NOMO-1 (cell line): Measurements from ENCODE around the gene DRAP1.

Source experiments
- DNase-seq, 2 experiments: peaks; one replicate each; lab custom pipeline; 2025; ENCODE audit not compliant: unreplicated experiment in 2 of 2; lab: John Stamatoyannopoulos, UW

Gene DRAP1, protein sequence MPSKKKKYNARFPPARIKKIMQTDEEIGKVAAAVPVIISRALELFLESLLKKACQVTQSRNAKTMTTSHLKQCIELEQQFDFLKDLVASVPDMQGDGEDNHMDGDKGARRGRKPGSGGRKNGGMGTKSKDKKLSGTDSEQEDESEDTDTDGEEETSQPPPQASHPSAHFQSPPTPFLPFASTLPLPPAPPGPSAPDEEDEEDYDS

DNA sequence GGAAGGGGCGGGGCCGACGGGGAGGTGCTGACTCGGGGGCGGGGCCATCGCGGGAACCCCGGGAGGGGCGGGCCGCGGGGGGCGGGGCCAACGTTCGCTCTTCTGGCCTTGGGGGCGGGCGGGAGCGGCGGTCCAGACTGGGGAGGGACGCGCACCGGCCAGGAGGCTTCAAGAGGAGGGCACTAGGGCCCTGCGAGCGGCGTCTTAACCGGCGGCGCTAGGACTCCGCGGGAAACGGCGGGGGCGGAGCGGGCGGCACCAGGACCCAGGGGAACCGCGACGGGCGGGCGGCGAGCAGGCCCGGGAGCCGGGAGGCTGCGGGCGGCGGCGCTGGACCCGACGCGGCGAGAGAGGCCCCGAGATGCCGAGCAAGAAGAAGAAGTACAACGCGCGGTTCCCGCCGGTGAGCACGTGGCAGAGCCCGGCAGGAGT is at the start of gene DRAP1:
TSS of gene DRAP1 (plus strand) at position 286 of the 432 bp plus-strand sequence. CDS start at position 362, 76 bp downstream.
- peak; percentile 95 to 99 for DNase-seq

DNA sequence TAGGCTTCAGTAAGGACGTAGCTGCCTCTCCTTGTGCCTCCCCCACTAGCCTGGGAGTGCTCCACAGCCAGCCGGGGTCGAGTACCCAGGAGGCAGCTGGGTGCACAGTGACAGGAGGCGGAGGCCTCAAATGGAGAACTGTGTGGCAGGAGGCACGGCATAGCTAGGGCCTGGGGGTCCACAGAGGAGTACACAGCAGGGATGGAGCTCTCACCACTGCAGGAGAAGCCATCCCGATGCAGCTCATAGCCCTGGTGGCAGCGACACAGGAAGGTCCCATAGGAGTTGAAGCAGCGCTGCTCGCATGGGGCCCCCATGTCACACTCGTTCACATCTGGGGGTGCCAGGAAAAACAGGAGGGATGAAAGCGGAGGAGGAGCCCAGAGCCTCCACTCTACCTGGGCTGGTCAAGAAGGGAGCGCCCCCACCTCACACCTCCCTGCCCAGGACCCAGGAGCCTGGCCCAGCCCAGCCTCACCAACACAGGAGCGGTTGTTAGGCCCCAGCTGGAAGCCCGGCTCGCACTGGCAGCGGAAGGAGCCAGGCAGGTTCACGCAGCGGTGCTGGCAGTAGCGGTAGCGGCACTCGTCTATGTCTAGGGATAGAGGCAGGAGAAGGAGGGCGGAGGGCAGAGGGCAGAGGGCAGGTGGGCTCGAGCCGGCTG is 49.5 kb upstream of the DRAP1 start:
- DNase-seq, result no peak

DNA sequence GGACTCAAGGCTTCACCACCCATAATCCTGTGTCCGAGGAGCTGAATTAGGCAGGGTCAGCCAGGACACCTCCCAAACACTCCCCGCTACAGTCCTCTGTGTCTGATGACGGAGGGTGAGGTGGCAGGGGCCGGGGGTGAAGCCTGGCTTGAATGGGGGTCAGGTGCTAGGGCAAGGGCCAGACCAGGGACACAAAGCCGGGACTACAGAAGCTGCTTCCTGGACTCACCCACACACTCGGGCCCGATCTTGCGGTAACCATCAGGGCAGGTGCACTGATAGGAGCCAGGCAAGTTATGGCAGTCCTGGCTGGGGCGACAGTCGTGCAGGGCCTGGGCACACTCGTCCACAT is 48.9 kb upstream of the DRAP1 start:
- DNase-seq, result no peak

DNA sequence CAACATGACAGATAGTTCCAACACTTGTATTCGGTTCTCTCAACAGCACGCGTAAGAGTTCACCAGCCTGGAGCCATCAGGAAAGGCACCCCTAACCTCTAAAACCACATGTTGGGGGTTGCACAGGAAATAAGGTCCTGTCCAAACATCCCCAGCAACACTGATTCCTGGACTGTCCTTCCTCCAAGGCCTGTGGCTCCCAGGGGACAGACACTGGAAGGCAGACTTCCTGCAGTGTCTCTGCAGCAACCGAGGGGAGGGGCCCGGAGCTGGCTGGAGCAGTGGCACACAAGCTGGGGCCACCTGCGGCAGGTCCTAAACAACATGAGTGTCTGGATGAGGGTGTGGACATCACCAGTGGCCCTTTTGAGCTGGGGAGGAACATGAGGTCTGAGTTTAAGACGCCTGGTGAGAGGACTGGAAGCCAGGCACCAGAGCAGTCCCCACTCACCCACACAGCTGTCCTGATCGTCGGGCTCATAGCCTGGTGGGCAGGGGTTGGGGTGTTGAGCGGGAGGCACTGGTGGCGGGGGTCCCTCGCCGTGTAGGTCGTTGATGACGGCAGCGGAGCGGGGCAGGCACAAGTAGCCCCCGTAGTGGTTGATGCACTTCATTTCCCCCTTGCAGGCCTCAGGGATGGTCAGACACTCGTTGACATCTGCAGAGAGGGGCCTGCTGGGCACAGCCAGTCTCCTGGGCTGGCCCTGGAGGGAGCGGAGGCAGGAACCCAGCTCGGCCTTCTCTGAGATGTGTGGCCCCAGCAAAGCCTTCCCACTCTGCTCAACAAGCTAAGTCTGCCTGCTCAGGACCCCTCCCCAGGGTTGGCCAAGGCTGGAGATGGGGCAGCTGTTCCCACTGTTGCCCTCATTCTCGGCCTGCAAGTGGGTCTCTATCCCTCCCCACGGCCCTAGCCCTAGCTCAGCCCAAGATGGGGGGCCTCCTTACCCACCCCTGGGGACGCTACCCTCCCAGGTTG is 48.2 kb upstream of the DRAP1 start:
- no peak for DNase-seq

DNA sequence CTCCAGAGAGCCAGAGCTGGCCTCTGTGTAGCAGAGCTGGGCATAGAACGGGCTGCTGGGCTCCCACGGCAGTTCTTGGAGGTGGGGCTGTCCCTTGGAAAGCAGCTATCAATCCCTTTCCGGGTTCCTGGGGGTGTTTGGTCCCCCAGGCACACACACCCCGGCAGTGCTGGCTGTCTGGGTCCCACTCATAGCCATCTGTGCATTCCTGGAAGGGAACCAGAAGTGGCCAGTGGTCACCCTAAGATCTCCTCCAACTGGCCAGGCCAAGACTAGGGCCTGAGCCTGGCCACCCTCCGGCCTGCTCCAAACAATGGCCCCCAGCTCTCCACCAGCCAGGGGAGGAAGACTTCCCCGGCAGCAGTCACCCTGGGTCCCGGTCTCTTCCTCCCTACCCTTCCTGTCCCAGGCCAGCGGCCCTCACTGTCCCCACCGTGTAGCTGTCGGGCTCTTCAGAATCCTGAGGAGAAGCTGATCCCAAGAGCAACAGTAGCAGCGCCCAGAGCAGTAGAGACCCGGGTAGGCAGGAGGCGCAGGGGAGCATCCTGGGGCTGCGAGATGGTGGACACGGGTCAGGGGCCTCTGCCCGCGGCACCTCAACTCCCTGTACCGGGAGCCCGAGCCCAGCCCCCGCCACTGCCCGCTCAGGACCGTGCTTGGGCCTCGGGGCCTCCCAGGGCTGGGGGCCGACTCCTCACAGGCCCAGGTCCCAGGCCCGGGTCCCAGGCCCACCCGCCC is 47.2 kb upstream of the DRAP1 start:
- no peak for DNase-seq

DNA sequence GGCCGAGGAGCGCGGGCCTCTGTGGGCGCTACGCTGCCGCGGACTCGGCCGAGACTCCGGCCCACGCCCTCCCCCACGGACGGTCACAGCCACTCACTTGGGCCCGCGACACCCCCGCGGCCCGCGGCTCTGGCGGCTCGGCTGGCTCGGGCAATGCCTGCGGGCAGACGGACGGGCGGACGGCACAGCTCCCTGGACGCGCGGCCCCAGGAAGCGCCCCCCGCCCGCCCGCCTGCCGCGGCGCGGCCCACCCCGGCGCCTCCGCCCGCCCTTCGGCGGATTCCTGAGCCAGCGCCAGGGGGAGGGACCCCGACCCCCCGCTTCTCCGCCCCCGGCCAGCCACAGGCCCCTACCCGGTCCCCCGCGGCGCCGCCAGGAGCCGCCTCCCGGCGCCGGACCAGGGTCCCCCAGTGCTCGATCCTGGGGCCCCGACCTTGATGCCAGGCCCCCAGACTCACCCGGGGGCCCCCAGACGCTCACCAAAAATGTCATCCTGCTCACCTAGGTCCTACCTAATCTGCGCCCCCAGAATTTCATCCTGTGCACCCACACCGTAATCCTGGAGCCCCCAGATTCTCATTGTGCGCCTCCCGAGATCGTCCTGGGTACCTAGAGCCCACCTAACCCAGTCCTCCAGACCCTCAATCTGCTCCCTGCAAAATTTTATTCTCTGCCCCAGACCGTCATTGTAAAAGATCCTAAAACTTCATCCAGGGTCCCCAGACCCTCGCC is 46.5 kb upstream of the DRAP1 start, which contains the start of gene EFEMP2:
TSS of gene EFEMP2 (minus strand) at position 215 of the 732 bp plus-strand sequence. CDS start 446 bp downstream, outside the sequence.
- no peak for DNase-seq

DNA sequence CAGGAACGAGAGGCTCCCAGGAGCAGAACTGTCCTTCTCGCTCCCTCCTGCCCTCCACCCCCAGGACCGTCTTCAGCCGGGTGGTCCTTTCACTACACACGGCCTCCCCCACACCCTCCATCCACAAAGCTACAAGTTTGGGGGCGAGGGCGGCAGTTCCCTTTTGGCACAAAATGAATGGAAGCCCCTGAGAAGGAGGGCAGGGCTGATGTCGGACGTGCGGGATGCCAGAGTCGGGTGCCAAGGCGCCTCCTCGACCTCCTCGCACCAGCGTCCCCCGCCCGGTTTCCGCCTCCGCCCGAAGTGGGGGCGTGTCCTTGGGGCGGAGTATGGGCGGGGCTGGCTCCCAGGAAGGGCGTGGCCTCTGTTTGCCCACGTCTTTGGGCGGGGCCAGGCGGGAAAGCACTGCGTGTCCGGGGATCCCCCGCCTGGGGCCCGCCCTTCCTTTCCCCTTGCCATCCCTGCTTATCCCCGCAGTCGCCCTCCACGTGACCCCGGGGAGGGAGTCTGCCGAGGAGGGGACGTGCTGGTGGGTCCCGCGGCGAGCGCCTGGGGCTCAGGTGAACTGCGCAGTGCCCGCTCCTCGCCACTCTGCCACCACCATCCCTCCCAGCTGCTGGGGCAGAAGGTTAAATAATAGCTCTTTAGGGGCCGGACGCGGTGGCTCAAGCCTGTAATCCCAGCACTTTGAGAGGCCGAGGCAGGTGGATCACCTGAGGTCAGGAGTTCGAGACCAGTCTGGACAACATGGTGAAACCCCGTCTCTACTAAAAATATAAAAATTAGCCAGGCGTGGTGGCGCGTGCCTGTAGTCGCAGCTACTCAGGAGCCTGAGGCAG is 45.7 kb upstream of the DRAP1 start:
- DNase-seq, result peak; percentile 80 to 83

DNA sequence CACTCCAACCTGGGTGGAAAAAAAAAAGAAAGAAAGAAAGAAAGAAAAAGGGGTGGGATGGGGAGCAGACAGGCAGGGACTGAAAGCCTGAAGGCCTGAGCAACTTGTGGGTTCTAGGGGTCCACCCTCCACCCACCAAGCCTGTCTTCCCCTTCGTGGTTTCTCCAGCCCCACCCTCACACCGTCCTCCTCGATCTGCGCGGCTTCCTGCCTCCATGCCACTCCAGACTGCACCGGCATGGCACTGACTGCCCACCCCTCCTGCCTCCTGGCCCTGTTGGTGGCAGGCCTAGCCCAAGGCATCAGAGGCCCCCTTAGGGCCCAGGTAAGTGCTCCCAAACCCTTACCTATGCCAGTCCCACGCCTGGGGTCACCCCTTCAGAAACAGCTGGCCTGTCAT is 39.6 kb upstream of the DRAP1 start, which contains the start of gene CTSW:
TSS of gene CTSW (plus strand) at position 221 of the 400 bp plus-strand sequence. CDS start at position 239, 18 bp downstream.
- no peak for DNase-seq

DNA sequence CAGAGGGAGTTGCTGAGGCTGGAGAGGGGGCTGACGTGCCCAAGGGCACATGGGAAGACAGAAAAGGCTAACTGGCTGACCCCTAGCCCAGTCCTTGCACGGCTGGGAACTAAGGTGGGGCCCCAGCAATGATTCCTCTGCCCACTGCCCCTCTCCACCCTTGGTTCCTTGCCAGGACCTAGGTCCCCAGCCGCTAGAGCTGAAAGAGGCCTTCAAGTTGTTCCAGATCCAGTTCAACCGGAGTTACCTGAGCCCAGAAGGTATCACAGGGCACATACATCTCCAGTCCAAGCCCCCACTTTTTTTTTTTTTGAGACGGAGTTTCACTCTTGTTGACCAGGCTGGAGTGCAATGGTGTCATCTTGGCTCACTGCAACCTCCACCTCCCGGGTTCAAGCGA is 39.2 kb upstream of the DRAP1 start:
- no peak for DNase-seq

DNA sequence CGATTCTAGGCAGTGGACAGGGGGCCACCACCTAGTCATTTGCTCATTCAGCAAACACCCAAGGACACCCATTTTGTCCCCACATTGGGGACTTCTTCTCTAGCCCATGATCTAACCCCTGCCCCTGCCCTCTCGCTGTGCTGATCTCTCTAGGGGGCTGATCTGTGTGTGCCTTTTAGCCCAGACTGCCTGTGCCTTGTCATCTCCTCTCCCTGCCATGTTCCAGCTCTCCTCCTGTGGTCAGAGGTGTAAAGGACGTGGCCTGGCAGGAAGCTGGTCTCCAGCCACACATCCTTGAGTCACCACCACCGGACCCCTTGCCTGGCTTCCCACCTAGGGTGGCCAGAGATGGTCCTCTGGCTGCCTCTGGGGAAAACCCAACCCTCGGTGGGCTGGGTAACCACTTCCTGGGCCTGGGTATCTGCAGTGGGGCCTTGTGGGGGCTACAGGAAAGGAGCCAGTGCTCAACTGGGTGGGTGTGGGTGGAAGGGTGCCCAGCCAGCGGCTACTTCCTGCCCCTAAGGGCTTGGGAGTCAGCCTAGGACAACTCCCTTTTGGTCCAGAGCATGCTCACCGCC is 38.3 kb upstream of the DRAP1 start:
- DNase-seq, result no peak

DNA sequence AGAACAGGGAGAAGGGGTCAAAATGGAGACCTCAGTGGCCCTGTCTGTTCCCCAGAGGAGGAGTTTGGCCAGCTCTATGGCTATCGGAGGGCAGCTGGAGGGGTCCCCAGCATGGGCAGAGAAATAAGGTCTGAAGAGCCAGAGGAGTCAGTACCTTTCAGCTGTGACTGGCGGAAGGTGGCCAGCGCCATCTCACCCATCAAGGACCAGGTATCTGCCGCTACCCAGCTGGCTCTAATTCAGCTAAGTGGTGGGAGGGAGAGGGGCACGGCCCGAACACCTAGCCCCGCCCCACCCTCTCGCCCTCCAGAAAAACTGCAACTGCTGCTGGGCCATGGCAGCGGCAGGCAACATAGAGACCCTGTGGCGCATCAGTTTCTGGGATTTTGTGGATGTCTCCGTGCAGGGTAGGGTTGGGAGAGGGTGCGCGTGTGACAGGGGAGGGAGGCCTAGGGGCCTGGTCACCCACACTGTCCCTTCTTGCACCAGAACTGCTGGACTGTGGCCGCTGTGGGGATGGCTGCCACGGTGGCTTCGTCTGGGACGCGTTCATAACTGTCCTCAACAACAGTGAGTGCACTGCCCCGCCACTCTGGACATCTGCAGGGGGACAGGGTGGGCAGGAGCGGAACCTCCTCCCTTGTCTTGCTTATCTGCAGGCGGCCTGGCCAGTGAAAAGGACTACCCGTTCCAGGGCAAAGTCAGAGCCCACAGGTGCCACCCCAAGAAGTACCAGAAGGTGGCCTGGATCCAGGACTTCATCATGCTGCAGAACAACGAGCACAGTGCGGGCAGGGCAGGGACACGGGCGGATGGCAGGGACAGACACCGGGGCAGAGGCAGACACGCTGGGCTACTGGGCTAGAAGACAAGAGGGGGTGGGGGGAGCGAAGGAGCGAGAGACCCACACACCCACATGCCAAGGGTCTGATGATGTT is 36.8 kb upstream of the DRAP1 start:
- no peak for DNase-seq

DNA sequence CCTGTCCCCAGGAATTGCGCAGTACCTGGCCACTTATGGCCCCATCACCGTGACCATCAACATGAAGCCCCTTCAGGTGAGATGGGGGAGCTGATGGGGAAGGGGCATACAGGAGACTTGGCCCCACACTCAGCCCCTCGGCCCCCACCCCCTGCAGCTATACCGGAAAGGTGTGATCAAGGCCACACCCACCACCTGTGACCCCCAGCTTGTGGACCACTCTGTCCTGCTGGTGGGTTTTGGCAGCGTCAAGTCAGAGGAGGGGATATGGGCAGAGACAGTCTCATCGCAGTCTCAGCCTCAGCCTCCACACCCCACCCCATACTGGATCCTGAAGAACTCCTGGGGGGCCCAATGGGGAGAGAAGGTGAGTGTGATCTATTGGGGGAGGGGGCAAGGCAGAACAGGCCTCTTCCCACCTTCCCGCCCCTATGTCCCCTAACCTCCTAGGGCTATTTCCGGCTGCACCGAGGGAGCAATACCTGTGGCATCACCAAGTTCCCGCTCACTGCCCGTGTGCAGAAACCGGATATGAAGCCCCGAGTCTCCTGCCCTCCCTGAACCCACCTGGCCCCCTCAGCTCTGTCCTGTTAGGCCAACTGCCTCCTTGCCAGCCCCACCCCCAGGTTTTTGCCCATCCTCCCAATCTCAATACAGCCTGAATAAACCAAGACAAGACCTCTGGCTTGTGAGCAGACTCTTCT is 36.0 kb upstream of the DRAP1 start:
- no peak for DNase-seq

DNA sequence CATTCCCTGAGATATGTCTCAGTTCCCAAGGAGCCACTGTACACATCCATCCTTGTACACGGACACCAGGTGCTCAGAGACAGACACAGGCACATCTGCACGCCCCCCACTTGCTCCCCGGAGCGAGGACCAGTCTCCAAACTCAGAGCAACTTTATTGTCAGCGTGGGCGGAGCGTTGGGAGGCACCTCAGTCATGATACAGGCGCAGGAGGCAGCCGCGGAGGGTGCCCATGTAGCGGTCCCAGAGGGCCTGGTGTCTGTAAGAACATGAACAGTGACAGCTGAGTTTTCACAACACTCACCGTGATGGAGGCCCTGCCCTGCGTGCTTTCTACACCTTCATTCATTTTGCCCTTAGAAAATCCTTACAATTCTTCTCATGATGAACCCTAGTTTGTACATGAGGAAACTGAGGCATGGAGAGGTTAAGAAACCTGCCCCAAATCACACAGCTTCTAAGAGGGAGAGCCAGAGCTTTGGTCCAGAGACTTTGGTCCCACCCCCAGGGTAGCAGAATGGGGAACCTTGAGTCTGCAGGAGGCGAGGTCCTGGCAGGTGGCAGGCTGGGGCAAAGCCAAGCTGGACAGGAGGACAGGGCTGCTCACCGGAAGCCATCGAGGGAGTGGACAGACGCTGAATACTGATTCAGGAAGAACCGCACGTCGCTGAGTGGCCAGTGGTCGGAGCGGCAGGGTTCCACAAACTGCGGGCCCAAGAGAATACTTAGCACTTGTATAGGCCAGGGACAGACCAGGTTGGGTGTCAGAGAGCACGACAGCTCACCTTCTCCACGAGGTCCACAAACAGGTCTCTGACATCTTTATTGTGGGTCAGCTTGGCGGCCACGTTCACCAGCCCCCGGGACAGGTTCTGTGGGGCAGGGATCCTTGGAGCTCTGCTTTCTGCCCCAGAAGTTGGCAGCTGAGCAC is 35.2 kb upstream of the DRAP1 start:
- no peak for DNase-seq

DNA sequence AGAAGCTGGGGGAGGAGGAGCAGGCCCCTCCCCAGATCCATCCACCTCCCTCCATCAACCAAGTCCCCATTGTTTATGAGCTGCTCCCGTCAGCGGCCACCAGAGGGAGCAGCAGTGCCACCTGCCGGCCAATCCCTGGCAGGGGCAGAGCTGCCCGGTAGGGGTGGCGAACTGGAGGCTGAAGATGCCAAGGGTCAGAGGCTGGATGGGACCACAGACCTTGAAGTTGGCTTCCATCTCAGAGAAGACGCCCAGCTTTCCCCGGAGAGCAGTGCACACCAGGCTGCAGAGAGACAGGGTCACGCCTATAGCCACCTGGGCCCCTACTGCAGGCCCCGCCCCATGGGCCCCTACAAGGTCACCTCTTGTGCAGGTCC is 34.5 kb upstream of the DRAP1 start:
- peak; percentile 57 to 75 for DNase-seq

DNA sequence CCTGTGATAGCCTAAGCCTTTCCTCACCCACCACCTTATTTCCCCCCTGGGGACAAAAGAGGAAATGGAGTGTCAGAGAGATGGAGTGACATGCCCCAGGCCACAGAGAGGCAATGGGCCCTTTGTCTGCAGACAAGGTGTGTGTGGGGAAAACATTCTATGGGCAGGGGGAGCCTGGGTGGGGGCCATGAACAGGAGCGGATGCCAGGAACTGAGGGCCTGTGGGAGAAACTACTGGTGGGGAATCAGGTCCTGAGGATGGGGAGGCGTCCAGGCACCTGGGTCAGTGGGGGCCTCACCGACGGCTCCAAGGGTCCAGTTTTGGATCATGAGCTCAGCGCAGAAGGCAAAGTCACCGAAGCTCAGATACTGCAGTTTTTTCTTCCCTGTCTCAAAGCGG is 34.0 kb upstream of the DRAP1 start:
- no peak for DNase-seq
